K562 (cell line): ENCODE data around the gene ITPA. TPM values are rescaled to one million over a fixed set of nuclear protein-coding genes. Genes with fewer than 3 reads are reported as not detected.

ENCODE experiments used
- ATAC-seq: fragments of 200-7000 bp; cut with Tn5 transposase; 3 replicates; pipeline ENCODE4 v1.9.1; 2020; ENCODE audit warnings: moderate library complexity
- BruUV-seq: library from RNA; stranded (reverse); fragments of 400-500 nt; replicated peaks from 2 replicates; lab custom pipeline; 2021; lab: Mats Ljungman, UMichigan
- CTCF ChIA-PET: fragments of 300-600 bp; formaldehyde crosslinking; extraction: SDS; loops from one replicate; lab custom pipeline; 2021; ENCODE audit warnings: low intra/inter-chr PET ratio; lab: Yijun Ruan, JAX
- POLR2A ChIA-PET: fragments of 300-600, 350-650 bp; sonication (Branson Sonifier 250); formaldehyde crosslinking; extraction: SDS; loops from one replicate; lab custom pipeline; 2021; ENCODE audit warnings: antibody characterized with exemption, inconsistent platforms; lab: Yijun Ruan, JAX
- DNase-seq, 4 experiments: peaks; one replicate each; pipeline versions ENCODE4 v3.0.0 to v3.0.0-alpha.2; 2011 to 2018; ENCODE audit warnings: low spot score in 3 of 4, mixed read lengths in 3 of 4; ENCODE audit errors: extremely low read depth in 1 of 4
- FAIRE-seq: peaks from 2 replicates; lab custom pipeline; 2011; peaks lifted over from hg19 to GRCh38; lab: Jason Lieb, UNC
- H2AFZ ChIP-seq: 2 replicates; pipeline ENCODE4 v1.6.0; 2011; ENCODE audit warnings: low read depth, low read length, control low read depth, inconsistent platforms
- H3K27ac ChIP-seq: fragments of 200-600 bp; 3 replicates; pipeline ENCODE4 v1.8.0; 2011; ENCODE audit warnings: low read depth, mild to moderate bottlenecking, control low read depth, inconsistent platforms, low read length, moderate library complexity, mixed read lengths; ENCODE audit errors: extremely low read depth
- H3K27me3 ChIP-seq, 2 experiments: fragments of 300-600 bp in 1 of 2; 2 replicates in 1 of 2; 3 replicates in 1 of 2; pipeline versions ENCODE4 v1.6.0 to v1.8.0; 2011; ENCODE audit warnings: inconsistent platforms in 2 of 2, low read length in 2 of 2, mild to moderate bottlenecking in 1 of 2, mixed read lengths in 1 of 2, moderate library complexity in 1 of 2; ENCODE audit not compliant: control insufficient read depth in 2 of 2, insufficient read depth in 2 of 2
- H3K36me3 ChIP-seq: fragments of 300-600 bp; 3 replicates; pipeline ENCODE4 v1.8.0; 2011; ENCODE audit warnings: mild to moderate bottlenecking, low read length, inconsistent platforms; ENCODE audit not compliant: control insufficient read depth, insufficient read depth
- H3K4me1 ChIP-seq, 2 experiments: fragments of 200-600 bp in 1 of 2; replicated peaks in 1 of 2; 2 replicates in 1 of 2; 3 replicates in 1 of 2; pipeline versions ENCODE4 v1.5.1 to v1.8.0; 2011; ENCODE audit warnings: inconsistent platforms in 2 of 2, low read length in 2 of 2, mild to moderate bottlenecking in 1 of 2, mixed read lengths in 1 of 2, moderate library complexity in 1 of 2; ENCODE audit not compliant: control insufficient read depth in 2 of 2, insufficient read depth in 2 of 2
- H3K4me2 ChIP-seq: 2 replicates; pipeline ENCODE4 v1.6.1; 2011; ENCODE audit warnings: low read length, control low read depth, inconsistent platforms, mixed read lengths; ENCODE audit not compliant: insufficient read depth
- H3K4me3 ChIP-seq: fragments of 200-600 bp; sonication (generic), shearing (Covaris generic); 2 replicates; pipeline ENCODE4 v1.5.1; 2016; ENCODE audit warnings: control low read depth, inconsistent platforms
- H3K79me2 ChIP-seq: fragments of 200-600 bp; 3 replicates; pipeline ENCODE4 v1.8.0; 2011; ENCODE audit warnings: low read length, inconsistent platforms; ENCODE audit not compliant: control insufficient read depth, insufficient read depth
- H3K9ac ChIP-seq, 2 experiments: 2 replicates each; pipeline versions ENCODE4 v1.6.0 to v1.6.1; 2011; ENCODE audit warnings: low read depth in 2 of 2, low read length in 2 of 2, control low read depth in 1 of 2, inconsistent platforms in 1 of 2, mild to moderate bottlenecking in 1 of 2, mixed read lengths in 1 of 2; ENCODE audit not compliant: insufficient read depth in 1 of 2
- H3K9me1 ChIP-seq: one replicate; pipeline ENCODE4 v1.6.0; 2011; ENCODE audit warnings: inconsistent platforms, mild to moderate bottlenecking, low read length, moderate library complexity; ENCODE audit not compliant: control insufficient read depth, insufficient read depth
- H3K9me3 ChIP-seq: replicated peaks from 2 replicates; pipeline ENCODE4 v1.5.1; 2011; ENCODE audit warnings: low read depth, low read length, inconsistent platforms; ENCODE audit not compliant: control insufficient read depth, insufficient read depth
- H4K20me1 ChIP-seq: replicated peaks from 2 replicates; pipeline ENCODE4 v1.6.1; 2011; ENCODE audit warnings: low read length, inconsistent platforms, mixed read lengths; ENCODE audit not compliant: control insufficient read depth, insufficient read depth
- ATF6 ChIP-seq: sonication (generic); formaldehyde crosslinking; IDR thresholded peaks from 2 replicates; pipeline ENCODE4 v1.4.0; 2020; ENCODE audit warnings: mild to moderate bottlenecking, missing genetic modification reagents
- CBX1 ChIP-seq: sonication (generic); IDR thresholded peaks from 2 replicates; pipeline ENCODE4 v1.6.1; 2016; ENCODE audit warnings: antibody characterized with exemption, low read depth, mild to moderate bottlenecking
- ETS2 ChIP-seq: IDR thresholded peaks from 2 replicates; pipeline ENCODE4 v1.6.1; 2016; ENCODE audit warnings: borderline replicate concordance, missing genetic modification characterization, mild to moderate bottlenecking, moderate library complexity, missing compliant biosample characterization; ENCODE audit not compliant: poor library complexity, severe bottlenecking
- ETV1 ChIP-seq: fragments of 450-650 bp; conservative IDR thresholded peaks from 2 replicates; pipeline ENCODE4 v1.6.1; 2016; ENCODE audit warnings: missing genetic modification characterization, control low read depth, low read depth, missing compliant biosample characterization
- HLTF ChIP-seq: fragments of 450-650 bp; IDR thresholded peaks from 2 replicates; pipeline ENCODE4 v1.6.1; 2016
- MCM5 ChIP-seq: fragments of 450-650 bp; IDR thresholded peaks from 2 replicates; pipeline ENCODE4 v1.6.1; 2016; ENCODE audit warnings: low read depth
- NBN ChIP-seq: fragments of 450-650 bp; IDR thresholded peaks from 2 replicates; pipeline ENCODE4 v1.6.1; 2016; ENCODE audit warnings: low read depth, mild to moderate bottlenecking
- RBM17 ChIP-seq: fragments of 200-400 bp; formaldehyde crosslinking; IDR thresholded peaks from 2 replicates; pipeline ENCODE4 v1.6.1; 2017; ENCODE audit warnings: low read depth, mild to moderate bottlenecking, low read length, borderline replicate concordance
- ZBTB1 ChIP-seq: sonication (generic); formaldehyde crosslinking; IDR thresholded peaks from 2 replicates; pipeline ENCODE4 v1.8.1; 2023; ENCODE audit warnings: missing genetic modification reagents, low read depth, mild to moderate bottlenecking, borderline replicate concordance
- ZNF77 ChIP-seq: fragments of 250-450 bp; sonication (Bioruptor Pico); IDR thresholded peaks from 2 replicates; pipeline ENCODE4 v1.5.0; 2020
- WGBS: fragments of 100-300 bp; shearing (Covaris generic); methylation state at CpG from one replicate; pipeline ENCODE4 v1.1.6; 2016; ENCODE audit warnings: low coverage, mixed read lengths; ENCODE audit not compliant: insufficient coverage; ENCODE audit errors: missing lambda C conversion rate; 5-methylcytosine and 5-hydroxymethylcytosine counted together
- in situ Hi-C: fragments of 300-500 bp; cut with MboI; formaldehyde crosslinking; loops from 4 replicates; pipeline ENCODE4 v1.15.0; 2018; ENCODE audit warnings: inconsistent platforms, mixed read lengths
- intact Hi-C: fragments of 100-400 bp; cut with micrococcal nuclease; formaldehyde crosslinking; loops from 2 replicates; pipeline ENCODE4 v1.14.2; 2022
- polyA plus RNA-seq, 8 experiments: library from polyadenylated mRNA; depleted of rRNA in 4 of 8; stranded (reverse) in 5 of 8; unstranded in 3 of 8; fragments of >200 nt; fragmentation: Nextera tagmentation in 2 of 8; fragmentation: Illumina TruSeq in 1 of 8; extraction: Ambion mirVana in 2 of 8; extraction: Trizol in 1 of 8; gene quantifications; 2 replicates each; pipeline versions ENCODE4 v1.2.1 to v1.2.3, GENCODE V29; 2011 to 2014; ENCODE audit warnings: inconsistent platforms in 1 of 8, missing spikeins in 1 of 8
- total RNA-seq, 7 experiments: library from RNA; depleted of rRNA in 6 of 7; stranded (reverse); fragments of >200 nt in 6 of 7; fragmentation: Illumina TruSeq in 2 of 7; extraction: Trizol in 2 of 7; gene quantifications; 2 replicates each; pipeline versions ENCODE4 v1.2.1 to v1.2.3, GENCODE V29; 2011 to 2021; ENCODE audit warnings: low replicate concordance in 1 of 7
- TF ChIP-seq, protein P1 (sequence below): sonication (generic); formaldehyde crosslinking; IDR thresholded peaks from 2 replicates; pipeline ENCODE4 v1.8.0; 2022; ENCODE audit warnings: missing genetic modification reagents, mild to moderate bottlenecking, borderline replicate concordance

Gene ITPA
- total and polyA plus RNA-seq, 9 of the 15 experiments (the other 6 are each of a cell fraction or from before 2014, with no cell fraction given) = 5.0 to 79.7 (median 36.7) TPM

GRCh38 chr20:3163099-3164042 lies 45.9 kb upstream of the ITPA start:
- ChIA-PET CTCF (no interaction called here), POLR2A (no interaction called here)
- BruUV-seq = no TSS peak
- Histone ChIP-seq H3K27ac (no peak overlapping the region), H3K4me2 (no peak overlapping the region), H3K9ac (peak overlapping the region in 1 of 2 experiments; percentile 79; a peak in 2 of 4 replicates), H3K4me3 (no peak overlapping the region), H4K20me1 (peaks cover 10% of the 10 kb centered on the region), H2AFZ (no peak overlapping the region), H3K36me3 (no peaks in the 10 kb centered on the region), H3K27me3 (no peaks in the 10 kb centered on the region), H3K79me2 (peaks cover 16% of the 10 kb centered on the region), H3K9me3 (no peaks in the 10 kb centered on the region), H3K9me1 (no peaks in the 10 kb centered on the region), H3K4me1 (peaks cover 0 to 46% of the 10 kb centered on the region in 2 experiments; a peak in 3 of 5 replicates)
- no peak for TF ChIP-seq ETV1
- ATAC-seq (no peak), DNase-seq (no peak), FAIRE-seq (no peak)
- in situ Hi-C loops (no loop called here), intact Hi-C loops (no loop called here)
- WGBS = 73% methylated on average over 9 of the region's 14 CpGs

GRCh38 chr20:3164043-3164762 lies 45.1 kb upstream of the ITPA start:
- Histone ChIP-seq H3K27me3 (no peaks in the 10 kb centered on the region), H3K36me3 (no peaks in the 10 kb centered on the region), H3K4me2 (no peak overlapping the region), H3K79me2 (peaks cover 7% of the 10 kb centered on the region), H3K4me1 (peaks cover 0 to 46% of the 10 kb centered on the region in 2 experiments; a peak in 3 of 5 replicates), H3K9me1 (no peaks in the 10 kb centered on the region), H3K27ac (no peak overlapping the region), H3K4me3 (no peak overlapping the region), H4K20me1 (peaks cover 3% of the 10 kb centered on the region), H3K9me3 (no peaks in the 10 kb centered on the region), H2AFZ (no peak overlapping the region), H3K9ac (no peak overlapping the region)
- DNase-seq = no peak
- 75% methylated on average over 10 of the region's 32 CpGs for WGBS
- intact Hi-C loops (no loop called here), in situ Hi-C loops (no loop called here)
- POLR2A ChIA-PET = no interaction called here
- BruUV-seq = no TSS peak
- CTCF ChIA-PET = no interaction called here
- ATAC-seq = no peak
- FAIRE-seq = no peak
- no peak for TF ChIP-seq ZBTB1 (CRISPR knock-in tag)
- no peak for TF ChIP-seq RBM17
- no peak for TF ChIP-seq MCM5
- no peak for TF ChIP-seq ETS2 (tag)
- TF ChIP-seq, protein P1, sequence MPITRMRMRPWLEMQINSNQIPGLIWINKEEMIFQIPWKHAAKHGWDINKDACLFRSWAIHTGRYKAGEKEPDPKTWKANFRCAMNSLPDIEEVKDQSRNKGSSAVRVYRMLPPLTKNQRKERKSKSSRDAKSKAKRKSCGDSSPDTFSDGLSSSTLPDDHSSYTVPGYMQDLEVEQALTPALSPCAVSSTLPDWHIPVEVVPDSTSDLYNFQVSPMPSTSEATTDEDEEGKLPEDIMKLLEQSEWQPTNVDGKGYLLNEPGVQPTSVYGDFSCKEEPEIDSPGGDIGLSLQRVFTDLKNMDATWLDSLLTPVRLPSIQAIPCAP (CRISPR knock-in tag) = no peak
- no peak for TF ChIP-seq ATF6 (CRISPR knock-in tag)
- no peak for TF ChIP-seq NBN
- TF ChIP-seq CBX1 = no peak
- no peak for TF ChIP-seq ZNF77 (CRISPR knock-in tag)
- TF ChIP-seq HLTF = no peak
